HG03139 (cell line): Measurements from ENCODE around the gene TMEM218.

Experiments
- ATAC-seq: cut with Tn5 transposase; IDR thresholded peaks from one replicate; pipeline ENCODE4 v1.9.1; 2021; ENCODE audit not compliant: unreplicated experiment

Gene TMEM218

GRCh38 chr11:125076378-125076945 is 35.0 kb downstream of the TMEM218 start:
- ATAC-seq, result no peak

GRCh38 chr11:125075900-125076317 is 35.5 kb downstream of the TMEM218 start:
- no peak for ATAC-seq

GRCh38 chr11:125075242-125075625 is 36.2 kb downstream of the TMEM218 start:
- ATAC-seq, result no peak

GRCh38 chr11:125074511-125075241 is 36.8 kb downstream of the TMEM218 start:
- no peak for ATAC-seq

GRCh38 chr11:125073616-125074483 is 37.6 kb downstream of the TMEM218 start:
- no peak for ATAC-seq

GRCh38 chr11:125072961-125073590 is 38.4 kb downstream of the TMEM218 start:
- ATAC-seq, result no peak

- ATAC-seq, result peak; percentile 73
These were observed 39.0 kb downstream of the TMEM218 start for GRCh38 chr11:125072218-125072960.

GRCh38 chr11:125071846-125072217 is 39.6 kb downstream of the TMEM218 start:
- ATAC-seq, result no peak

- no peak for ATAC-seq
These were observed 40.0 kb downstream of the TMEM218 start for GRCh38 chr11:125071435-125071834.

- peak; percentile 62 for ATAC-seq
These were observed 40.6 kb downstream of the TMEM218 start for GRCh38 chr11:125070699-125071254.

- ATAC-seq, result no peak
These were observed 41.6 kb downstream of the TMEM218 start for GRCh38 chr11:125069796-125070195.

- ATAC-seq, result no peak
These were observed 42.4 kb downstream of the TMEM218 start for GRCh38 chr11:125069008-125069407.

- ATAC-seq, result no peak
These were observed 43.1 kb downstream of the TMEM218 start for GRCh38 chr11:125068368-125068767.

- no peak for ATAC-seq
These were observed 47.4 kb downstream of the TMEM218 start for GRCh38 chr11:125064070-125064469.

- ATAC-seq, result peak; percentile 14
These were observed 47.9 kb downstream of the TMEM218 start for GRCh38 chr11:125063429-125064043.

GRCh38 chr11:125062931-125063428 is 48.4 kb downstream of the TMEM218 start, which contains the start of gene SLC37A2:
Gene SLC37A2, plus strand, starts transcription at chr11:125063305. Its CDS starts 63 bp downstream, at chr11:125063368.
- peak; percentile 95 for ATAC-seq

GRCh38 chr11:125062218-125062930 is 49.1 kb downstream of the TMEM218 start:
- no peak for ATAC-seq

- no peak for ATAC-seq
These were observed 50.1 kb downstream of the TMEM218 start for GRCh38 chr11:125061281-125061680.

GRCh38 chr11:125057693-125058016 is 53.8 kb downstream of the TMEM218 start:
- no peak for ATAC-seq
